Loucy (cell line): Measurements from ENCODE around the gene TMEM127.

ENCODE experiments used
- CTCF ChIP-seq: fragments of 200-600 bp; sonication (generic); conservative IDR thresholded peaks from 2 replicates; pipeline ENCODE4 v1.5.1; 2014; ENCODE audit warnings: mild to moderate bottlenecking, antibody characterized with exemption, low read length
- EZH2phosphoT487 ChIP-seq: fragments of 200-600 bp; IDR thresholded peaks from 2 replicates; pipeline ENCODE4 v1.6.1; 2018; ENCODE audit warnings: antibody characterized with exemption, mild to moderate bottlenecking, moderate library complexity, borderline replicate concordance

- TF ChIP-seq CTCF, result no peak
- TF ChIP-seq EZH2phosphoT487, result no peak
These were observed 18.8 kb downstream of the TMEM127 start for GRCh38 chr2:96247009-96247408.
